Neuron (in vitro differentiated cells): ENCODE data around the gene CARHSP1.
"Not testable (repeated sequence)": the region's sequence is repeated elsewhere in the genome, so short reads cannot be mapped to it uniquely, and the experiment has no call there.

Experiments used
- H2AFZ ChIP-seq: one replicate; pipeline ENCODE4 v1.6.1; 2013; ENCODE audit warnings: low read depth, mild to moderate bottlenecking, inconsistent platforms, low read length, moderate library complexity
- H3K27me3 ChIP-seq: one replicate; pipeline ENCODE4 v1.6.1; 2013; ENCODE audit warnings: low read length; ENCODE audit not compliant: insufficient read depth
- H3K36me3 ChIP-seq: one replicate; pipeline ENCODE4 v1.6.1; 2013; ENCODE audit warnings: low read length; ENCODE audit not compliant: insufficient read depth
- H3K4me1 ChIP-seq: one replicate; pipeline ENCODE4 v1.6.1; 2013; ENCODE audit warnings: low read length; ENCODE audit not compliant: insufficient read depth
- H3K4me3 ChIP-seq: 2 replicates; pipeline ENCODE4 v1.5.1; 2013; ENCODE audit warnings: mild to moderate bottlenecking, low read length, moderate library complexity
- H3K9me3 ChIP-seq: one replicate; pipeline ENCODE4 v1.6.1; 2013; ENCODE audit warnings: low read length

The CARHSP1 gene

GRCh38 chr16:8868416-8869211, at the start of gene CARHSP1:
CARHSP1 (minus strand) TSS chr16:8869006; CDS start chr16:8859328, 9,678 bp downstream.
- Histone ChIP-seq H2AFZ (peak within 1 kb of the TSS; percentile 82), H3K27me3 (no peaks in the 10 kb centered on the region), H3K4me3 (peak within 1 kb of the TSS; percentile 91), H3K4me1 (peaks cover 41% of the 10 kb centered on the region), H3K9me3 (no peaks in the 10 kb centered on the region), H3K36me3 (peaks cover 11% of the 10 kb centered on the region)

DNA sequence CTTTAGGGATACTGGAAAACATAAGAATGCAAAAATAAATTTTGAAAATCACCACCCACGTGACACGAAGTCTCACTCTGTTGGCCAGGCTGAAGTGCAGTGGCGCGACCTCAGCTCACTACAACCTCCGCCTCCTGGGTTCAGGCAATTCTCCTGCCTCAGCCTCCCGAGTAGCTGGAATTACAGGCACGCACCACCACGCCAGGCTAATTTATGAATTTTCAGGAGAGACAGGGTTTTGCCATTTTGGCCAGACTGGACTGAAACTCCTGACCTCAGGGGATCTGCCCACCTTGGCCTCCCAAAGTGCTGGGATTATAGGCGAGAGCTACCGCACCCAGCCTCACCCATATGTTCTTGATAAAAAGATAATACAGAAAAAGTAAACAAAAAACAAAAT, 48.5 kb upstream of the CARHSP1 start:
- H3K9me3 ChIP-seq, H2AFZ ChIP-seq, H3K27me3 ChIP-seq, H3K4me3 ChIP-seq: not testable (repeated sequence)
- Histone ChIP-seq H3K4me1 (peaks cover 12% of the 10 kb centered on the region), H3K36me3 (peaks cover 89% of the 10 kb centered on the region)

GRCh38 chr16:8916541-8917225, 47.9 kb upstream of the CARHSP1 start:
- H3K9me3 ChIP-seq = no peaks in the 10 kb centered on the region
- H3K4me1 ChIP-seq = peaks cover 12% of the 10 kb centered on the region
- H3K27me3 ChIP-seq = no peaks in the 10 kb centered on the region
- H3K4me3 ChIP-seq = no peak overlapping the region
- H3K36me3 ChIP-seq = peaks cover 89% of the 10 kb centered on the region
- no peak overlapping the region for H2AFZ ChIP-seq

DNA sequence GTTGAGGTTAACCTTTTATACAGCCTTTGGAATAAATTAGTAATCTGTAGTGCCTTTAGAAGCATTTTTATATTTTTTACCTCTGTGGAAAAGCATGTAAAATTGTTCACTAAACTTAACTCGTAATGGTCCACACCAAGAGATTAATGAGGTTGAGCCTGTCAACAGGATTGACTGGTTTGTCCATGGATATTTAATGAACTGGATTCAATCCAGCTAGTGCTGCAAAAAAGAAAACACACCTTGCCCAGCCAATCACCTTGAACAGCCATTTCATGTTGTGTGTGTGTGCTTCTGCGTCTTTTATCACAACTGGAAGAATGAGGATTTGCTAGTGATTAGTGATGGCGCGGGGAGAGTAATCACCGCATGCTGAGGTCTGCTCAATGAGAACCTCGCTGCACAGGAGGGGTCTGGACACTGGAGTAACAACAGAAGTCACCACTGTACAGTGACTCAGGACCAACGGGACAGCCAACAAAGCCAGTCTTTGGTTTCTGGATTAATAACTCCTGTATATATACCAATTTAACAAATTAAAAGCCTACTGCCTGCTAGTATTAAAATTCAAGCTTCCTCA, 47.0 kb upstream of the CARHSP1 start:
- Histone ChIP-seq H3K9me3 (no peaks in the 10 kb centered on the region), H3K4me3 (no peak overlapping the region), H3K4me1 (peaks cover 8% of the 10 kb centered on the region), H2AFZ (no peak overlapping the region), H3K36me3 (peaks cover 89% of the 10 kb centered on the region), H3K27me3 (no peaks in the 10 kb centered on the region)

- Histone ChIP-seq H3K4me1 (no peaks in the 10 kb centered on the region), H2AFZ (no peak overlapping the region), H3K36me3 (peaks cover 86% of the 10 kb centered on the region)
Measured at GRCh38 chr16:8914098-8914497, 45.3 kb upstream of the CARHSP1 start.

GRCh38 chr16:8912793-8913192, 44.0 kb upstream of the CARHSP1 start:
- Histone ChIP-seq H3K4me1 (no peaks in the 10 kb centered on the region), H2AFZ (no peak overlapping the region), H3K4me3 (no peak overlapping the region), H3K36me3 (peaks cover 88% of the 10 kb centered on the region), H3K27me3 (no peaks in the 10 kb centered on the region), H3K9me3 (no peaks in the 10 kb centered on the region)

More at GRCh38 chr16:8914098-8914497, 45.3 kb upstream of the CARHSP1 start:
- Histone ChIP-seq H3K27me3 (no peaks in the 10 kb centered on the region), H3K4me3 (no peak overlapping the region), H3K9me3 (no peaks in the 10 kb centered on the region)

- Histone ChIP-seq H3K27me3 (no peaks in the 10 kb centered on the region), H3K36me3 (peaks cover 86% of the 10 kb centered on the region), H2AFZ (no peak overlapping the region), H3K4me1 (no peaks in the 10 kb centered on the region), H3K4me3 (no peak overlapping the region), H3K9me3 (no peaks in the 10 kb centered on the region)
Measured at GRCh38 chr16:8910811-8911210, 42.0 kb upstream of the CARHSP1 start.

DNA sequence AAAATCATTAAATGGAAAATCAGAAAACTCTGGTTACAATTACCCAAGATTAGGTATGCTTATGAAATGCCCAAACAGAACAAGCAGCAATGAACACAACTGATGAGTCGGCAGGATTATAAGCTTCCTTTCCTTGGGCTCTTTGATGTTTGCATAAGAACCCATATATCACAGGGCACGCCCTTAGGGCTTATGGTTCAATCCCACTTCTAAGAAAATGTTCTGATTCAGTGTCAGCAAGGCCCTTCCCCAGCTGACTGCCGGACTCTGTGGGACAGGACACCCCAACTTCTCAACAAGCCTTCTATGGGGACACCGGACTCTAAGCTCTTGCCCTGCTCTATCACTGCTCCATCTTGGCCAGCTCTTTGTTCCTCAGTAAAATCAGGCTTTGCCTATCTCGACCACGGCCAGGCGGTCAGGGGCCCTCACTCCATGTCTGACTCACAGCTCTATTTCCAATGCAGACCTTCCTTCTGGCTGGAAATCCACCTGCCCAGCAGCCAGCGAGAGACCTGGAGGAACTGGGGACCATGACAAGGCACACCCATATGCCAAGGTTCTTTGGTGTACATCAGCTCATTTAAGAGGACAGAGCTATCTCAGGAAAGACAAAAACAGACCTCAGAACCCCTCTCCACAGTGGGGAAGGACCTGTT, 40.1 kb upstream of the CARHSP1 start:
- Histone ChIP-seq H3K4me1 (no peaks in the 10 kb centered on the region), H3K27me3 (no peaks in the 10 kb centered on the region), H2AFZ (no peak overlapping the region), H3K4me3 (no peak overlapping the region), H3K36me3 (peaks cover 83% of the 10 kb centered on the region), H3K9me3 (no peaks in the 10 kb centered on the region)

DNA sequence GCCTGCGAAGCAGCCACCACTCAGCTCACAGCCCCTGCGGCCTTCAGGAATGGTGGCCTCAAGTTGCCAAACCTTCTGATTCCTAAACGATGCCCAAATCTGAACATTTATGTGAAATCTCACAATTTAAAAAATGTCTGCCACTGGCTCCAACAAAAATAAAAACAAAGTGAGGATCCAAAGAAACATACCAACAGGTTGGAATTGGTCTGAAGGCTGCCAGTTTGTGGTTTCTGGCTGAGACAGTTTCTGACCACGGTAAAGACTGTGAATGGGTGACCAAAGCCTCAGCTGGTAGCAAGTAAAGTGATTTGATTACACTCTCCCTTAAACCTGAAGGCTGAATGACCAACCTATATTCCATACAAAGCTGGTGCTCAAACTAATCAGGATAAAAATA, 38.3 kb upstream of the CARHSP1 start:
- no peaks in the 10 kb centered on the region for H3K27me3 ChIP-seq
- H3K4me1 ChIP-seq = no peaks in the 10 kb centered on the region
- H3K4me3 ChIP-seq = no peak overlapping the region
- no peak overlapping the region for H2AFZ ChIP-seq
- H3K9me3 ChIP-seq = no peaks in the 10 kb centered on the region
- H3K36me3 ChIP-seq = peaks cover 87% of the 10 kb centered on the region

- H3K4me3 ChIP-seq = no peak overlapping the region
- peaks cover 88% of the 10 kb centered on the region for H3K36me3 ChIP-seq
- H2AFZ ChIP-seq = no peak overlapping the region
- no peaks in the 10 kb centered on the region for H3K4me1 ChIP-seq
- no peaks in the 10 kb centered on the region for H3K27me3 ChIP-seq
- no peaks in the 10 kb centered on the region for H3K9me3 ChIP-seq
Measured at GRCh38 chr16:8905795-8906591, 37.2 kb upstream of the CARHSP1 start.

GRCh38 chr16:8905168-8905762, 36.5 kb upstream of the CARHSP1 start:
- H2AFZ ChIP-seq = no peak overlapping the region
- H3K4me3 ChIP-seq = no peak overlapping the region
- no peaks in the 10 kb centered on the region for H3K27me3 ChIP-seq
- peaks cover 89% of the 10 kb centered on the region for H3K36me3 ChIP-seq
- H3K9me3 ChIP-seq = no peaks in the 10 kb centered on the region
- no peaks in the 10 kb centered on the region for H3K4me1 ChIP-seq

GRCh38 chr16:8904018-8904430, 35.2 kb upstream of the CARHSP1 start:
- H2AFZ ChIP-seq = no peak overlapping the region
- no peaks in the 10 kb centered on the region for H3K9me3 ChIP-seq
- H3K4me3 ChIP-seq = no peak overlapping the region
- H3K4me1 ChIP-seq = no peaks in the 10 kb centered on the region
- no peaks in the 10 kb centered on the region for H3K27me3 ChIP-seq
- peaks cover 91% of the 10 kb centered on the region for H3K36me3 ChIP-seq
